Osteocyte (in vitro differentiated cells): ENCODE results near the gene DOK6. TPM values are rescaled to one million over a fixed set of nuclear protein-coding genes. Genes with fewer than 3 reads are reported as not detected.

Source experiments
- DNase-seq: peaks from one replicate; pipeline ENCODE4 v3.0.0; 2021; ENCODE audit warnings: mixed read lengths; ENCODE audit not compliant: unreplicated experiment; ENCODE audit errors: extremely low spot score
- H3K27ac Mint-ChIP-seq: one replicate; pipeline ENCODE4 v1.8.0; 2021; ENCODE audit warnings: mild to moderate bottlenecking, mixed read lengths; ENCODE audit not compliant: unreplicated experiment
- H3K27me3 Mint-ChIP-seq: one replicate; pipeline ENCODE4 v1.8.0; 2021; ENCODE audit warnings: mixed read lengths; ENCODE audit not compliant: unreplicated experiment
- H3K36me3 Mint-ChIP-seq: one replicate; pipeline ENCODE4 v1.8.0; 2021; ENCODE audit warnings: mixed read lengths; ENCODE audit not compliant: unreplicated experiment
- H3K4me1 Mint-ChIP-seq: one replicate; pipeline ENCODE4 v1.8.0; 2021; ENCODE audit warnings: mixed read lengths; ENCODE audit not compliant: unreplicated experiment
- H3K4me3 Mint-ChIP-seq: one replicate; pipeline ENCODE4 v1.8.0; 2021; ENCODE audit warnings: mild to moderate bottlenecking, moderate library complexity, mixed read lengths; ENCODE audit not compliant: unreplicated experiment
- H3K9me3 Mint-ChIP-seq: one replicate; pipeline ENCODE4 v1.8.0; 2021; ENCODE audit warnings: mixed read lengths; ENCODE audit not compliant: unreplicated experiment
- CTCF ChIP-seq: fragments of 200-600 bp; sonication (generic); IDR thresholded peaks from 2 replicates; pipeline ENCODE4 v1.5.0; 2021; ENCODE audit warnings: antibody characterized with exemption, mild to moderate bottlenecking, moderate library complexity
- total RNA-seq: library from RNA; stranded (reverse); gene quantifications from 2 replicates; pipeline ENCODE4 v1.2.1, GENCODE V29; 2021

Gene DOK6
- total RNA-seq, 1 donor from 2014 or later, result 4.6 TPM

GRCh38 chr18:69838620-69839411 lies 438.1 kb downstream of the DOK6 start:
- H3K27ac Mint-ChIP-seq, result no peak overlapping the region
- no peak overlapping the region for H3K4me3 Mint-ChIP-seq
- no peak for TF ChIP-seq CTCF
- DNase-seq, result no peak
- H3K27me3 Mint-ChIP-seq, result no peaks in the 10 kb centered on the region
- peaks cover 3% of the 10 kb centered on the region for H3K9me3 Mint-ChIP-seq
- H3K4me1 Mint-ChIP-seq, result peaks cover 3% of the 10 kb centered on the region
- H3K36me3 Mint-ChIP-seq, result no peaks in the 10 kb centered on the region

- Mint-ChIP-seq H3K4me3 (no peak overlapping the region), H3K27me3 (no peaks in the 10 kb centered on the region), H3K27ac (no peak overlapping the region), H3K36me3 (no peaks in the 10 kb centered on the region), H3K4me1 (peaks cover 3% of the 10 kb centered on the region), H3K9me3 (peaks cover 3% of the 10 kb centered on the region)
- no peak for TF ChIP-seq CTCF
- no peak for DNase-seq
Observed at GRCh38 chr18:69839497-69839896, 438.8 kb downstream of the DOK6 start.

- no peak for TF ChIP-seq CTCF
- Mint-ChIP-seq H3K36me3 (no peaks in the 10 kb centered on the region), H3K4me1 (peaks cover 3% of the 10 kb centered on the region), H3K27me3 (no peaks in the 10 kb centered on the region), H3K27ac (no peak overlapping the region), H3K4me3 (no peak overlapping the region), H3K9me3 (peaks cover 3% of the 10 kb centered on the region)
- no peak for DNase-seq
Observed at GRCh38 chr18:69840001-69840400, 439.3 kb downstream of the DOK6 start.

- Mint-ChIP-seq H3K27me3 (no peaks in the 10 kb centered on the region), H3K9me3 (peaks cover 2% of the 10 kb centered on the region), H3K4me3 (no peak overlapping the region), H3K27ac (no peak overlapping the region), H3K4me1 (peaks cover 3% of the 10 kb centered on the region), H3K36me3 (no peaks in the 10 kb centered on the region)
- no peak for TF ChIP-seq CTCF
- DNase-seq, result no peak
Observed at GRCh38 chr18:69840445-69840844, 439.8 kb downstream of the DOK6 start.

GRCh38 chr18:69841117-69841516 lies 440.4 kb downstream of the DOK6 start:
- TF ChIP-seq CTCF, result no peak
- no peak for DNase-seq
- H3K4me1 Mint-ChIP-seq, result peaks cover 3% of the 10 kb centered on the region
- no peaks in the 10 kb centered on the region for H3K36me3 Mint-ChIP-seq
- no peak overlapping the region for H3K27ac Mint-ChIP-seq
- H3K4me3 Mint-ChIP-seq, result no peak overlapping the region
- no peaks in the 10 kb centered on the region for H3K9me3 Mint-ChIP-seq
- H3K27me3 Mint-ChIP-seq, result no peaks in the 10 kb centered on the region
